Fibroblast of lung (primary cell): ENCODE results near the gene SH3RF1.

Experiments
- CTCF ChIP-seq, 2 donors: IDR thresholded peaks in 1 of 2; conservative IDR thresholded peaks in 1 of 2; 1 replicate in 1 of 2; 2 replicates in 1 of 2; pipeline ENCODE4 v1.5.1; 2011 to 2012; ENCODE audit warnings: low read length in 2 of 2, control low read depth in 1 of 2, inconsistent platforms in 1 of 2, low read depth in 1 of 2, mild to moderate bottlenecking in 1 of 2
- EZH2 ChIP-seq: IDR thresholded peaks from 2 replicates; pipeline ENCODE4 v1.5.1; 2012; ENCODE audit warnings: low read length, control low read depth, mild to moderate bottlenecking; ENCODE audit errors: missing control alignments

GRCh38 chr4:169070071-169070894 lies 200.5 kb downstream of the SH3RF1 start:
- no peak for TF ChIP-seq EZH2
- TF ChIP-seq CTCF (conservative IDR thresholded peaks at IDR 0.05 in 1 of 2, IDR thresholded peaks at IDR 0.05 in 1 of 2; ENCODE audit: low read depth in 1 of 2, low read length in 2 of 2) = no peak
